GM19463 (cell line): ENCODE results near the gene PAN2.
"Not testable (repeated sequence)": the region's sequence is repeated elsewhere in the genome, so short reads cannot be mapped to it uniquely, and the experiment has no call there.

Experiments
- ATAC-seq: cut with Tn5 transposase; IDR thresholded peaks from one replicate; pipeline ENCODE4 v1.9.1; 2021; ENCODE audit warnings: mild to moderate bottlenecking, moderate library complexity; ENCODE audit not compliant: unreplicated experiment

The PAN2 gene

DNA sequence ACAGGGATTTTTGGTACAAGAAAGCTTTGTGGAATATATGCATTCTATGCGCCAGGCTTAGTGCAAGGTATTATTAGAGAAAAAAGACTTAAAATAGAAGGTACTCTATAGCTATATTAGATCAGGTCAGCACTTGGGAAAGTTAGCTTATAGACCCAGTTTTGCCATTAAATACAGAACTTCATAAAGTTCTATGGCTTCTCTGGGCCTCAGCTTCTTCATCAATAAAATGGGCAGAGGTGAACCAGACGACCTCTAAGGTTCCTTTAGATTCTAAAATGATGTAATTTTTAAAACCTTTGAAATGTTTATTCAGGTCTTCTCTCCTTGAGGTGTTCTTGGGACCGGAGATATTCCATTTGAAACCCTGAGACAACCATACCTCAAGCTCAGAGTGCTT lies 25.1 kb downstream of the PAN2 start:
- no peak for ATAC-seq

DNA sequence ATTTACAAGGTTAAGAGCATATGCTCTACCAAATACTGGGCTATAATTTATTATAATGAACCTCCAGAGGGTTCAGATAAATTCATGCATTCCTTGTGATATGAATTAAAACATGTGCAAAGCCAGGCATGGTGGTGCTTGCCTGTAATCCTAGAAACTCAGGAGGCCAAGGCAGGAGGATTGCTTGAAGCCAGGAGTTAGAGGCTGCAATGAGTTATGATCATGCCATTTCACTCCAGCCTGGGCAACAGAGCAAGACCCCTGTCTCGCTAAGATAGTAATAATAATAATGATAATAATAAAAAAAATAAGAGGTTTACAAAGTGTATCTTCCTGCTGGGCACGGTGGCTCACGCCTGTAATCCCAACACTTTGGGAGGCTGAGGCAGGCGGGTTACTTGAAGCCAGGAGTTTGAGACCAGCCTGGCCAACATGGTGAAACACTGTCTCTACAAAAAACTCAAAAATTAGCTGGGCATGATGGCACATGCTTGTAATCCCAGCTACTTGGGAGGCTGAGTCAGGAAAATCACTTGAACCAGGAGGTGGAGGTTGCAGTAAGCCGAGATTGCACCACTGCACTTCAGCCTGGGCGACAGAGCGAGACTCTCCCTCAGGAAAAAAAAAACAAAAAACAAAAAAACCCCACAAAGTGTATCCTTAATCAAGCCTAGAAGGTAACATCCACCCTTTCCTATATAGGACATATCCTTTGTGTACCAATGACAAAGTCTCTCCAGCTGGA lies 26.4 kb downstream of the PAN2 start:
- ATAC-seq: no peak

DNA sequence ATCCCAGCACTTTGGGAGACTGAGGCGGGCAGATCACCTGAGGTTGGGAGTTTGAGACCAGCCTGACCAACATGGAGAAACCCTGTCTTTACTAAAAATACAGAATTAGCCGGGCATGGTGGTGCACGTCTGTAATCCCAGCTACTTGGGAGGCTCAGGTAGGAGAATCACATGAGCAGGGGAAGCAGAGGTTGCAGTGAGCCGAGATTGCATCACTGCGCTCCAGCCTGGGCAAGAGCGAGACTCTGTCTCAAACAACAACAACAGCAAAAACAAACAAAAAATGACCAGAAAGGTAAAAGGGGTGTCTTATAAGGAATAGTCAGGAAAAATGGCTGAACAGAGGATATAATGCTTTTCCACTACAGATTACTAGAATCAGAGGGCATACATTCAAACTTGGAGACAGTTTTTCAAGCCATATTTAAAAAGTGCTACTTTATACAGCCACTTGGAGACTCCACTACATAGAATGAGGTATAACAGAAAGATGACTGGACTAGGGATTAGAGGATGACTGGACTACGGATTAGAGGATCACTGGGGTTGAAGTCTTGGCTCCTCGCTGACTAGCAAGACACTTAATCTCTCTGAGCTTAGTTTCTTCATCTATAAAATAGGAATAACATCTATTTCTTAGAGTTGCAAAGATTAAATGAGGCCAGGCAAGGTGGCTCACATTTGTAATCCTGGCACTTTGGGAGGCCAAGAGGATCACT lies 28.8 kb downstream of the PAN2 start:
- no peak for ATAC-seq

DNA sequence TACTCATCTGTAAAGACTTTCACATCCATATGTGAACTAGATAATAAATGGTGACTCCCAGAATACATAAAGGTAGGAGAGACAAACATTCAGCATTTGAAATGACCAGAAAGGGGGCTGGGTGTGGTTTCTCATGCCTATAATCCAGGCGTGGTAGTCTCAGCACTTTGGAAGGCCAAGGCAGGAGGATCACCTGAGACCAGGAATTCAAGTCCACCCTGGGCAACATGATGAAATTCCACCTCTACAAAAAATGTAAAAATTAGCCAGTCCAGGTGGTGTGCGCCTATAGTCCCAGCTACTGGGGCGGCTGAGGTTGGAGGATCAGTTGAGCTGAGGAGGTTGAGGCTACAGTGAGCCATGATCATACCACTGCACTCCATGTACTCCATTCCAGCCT lies 29.5 kb downstream of the PAN2 start:
- ATAC-seq: no peak

DNA sequence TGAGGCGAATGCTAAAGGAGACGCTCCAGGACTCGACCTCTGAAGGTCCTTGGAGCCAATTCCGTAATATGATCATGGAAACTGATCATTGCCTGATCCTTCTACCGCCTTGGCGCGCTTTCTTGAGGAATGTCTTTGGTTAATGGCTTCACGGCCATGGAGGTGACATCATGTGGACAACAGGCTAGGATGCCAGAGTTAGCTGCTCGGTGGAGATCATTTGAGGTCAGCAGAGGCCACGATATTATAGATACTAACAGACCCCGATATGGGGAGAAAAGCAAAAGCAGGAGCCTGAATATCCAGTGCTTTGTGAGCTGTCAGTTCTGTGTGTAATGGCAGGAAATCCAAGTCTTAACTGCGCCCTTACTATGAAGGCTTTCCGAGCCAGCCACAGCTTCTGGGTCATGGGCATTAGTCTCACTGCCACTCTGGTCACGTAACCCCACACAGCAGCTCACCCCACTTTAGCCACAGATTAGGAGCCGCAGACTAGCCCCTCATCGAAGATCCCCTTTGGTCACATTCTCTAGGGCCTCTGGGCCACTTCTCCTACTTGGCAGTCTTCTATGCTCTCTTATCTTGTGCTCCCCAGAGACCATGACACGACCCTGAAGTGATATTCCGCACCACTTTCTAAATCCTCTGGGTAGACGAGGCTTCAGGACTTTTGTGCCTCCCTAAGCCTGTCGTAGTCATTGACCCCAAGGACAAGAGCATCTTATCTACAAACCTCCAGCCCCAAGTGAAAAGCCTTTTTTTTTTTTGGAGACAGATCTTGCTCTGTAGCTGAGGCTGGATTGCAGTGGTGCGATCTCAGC lies 32.9 kb downstream of the PAN2 start:
- no peak for ATAC-seq

DNA sequence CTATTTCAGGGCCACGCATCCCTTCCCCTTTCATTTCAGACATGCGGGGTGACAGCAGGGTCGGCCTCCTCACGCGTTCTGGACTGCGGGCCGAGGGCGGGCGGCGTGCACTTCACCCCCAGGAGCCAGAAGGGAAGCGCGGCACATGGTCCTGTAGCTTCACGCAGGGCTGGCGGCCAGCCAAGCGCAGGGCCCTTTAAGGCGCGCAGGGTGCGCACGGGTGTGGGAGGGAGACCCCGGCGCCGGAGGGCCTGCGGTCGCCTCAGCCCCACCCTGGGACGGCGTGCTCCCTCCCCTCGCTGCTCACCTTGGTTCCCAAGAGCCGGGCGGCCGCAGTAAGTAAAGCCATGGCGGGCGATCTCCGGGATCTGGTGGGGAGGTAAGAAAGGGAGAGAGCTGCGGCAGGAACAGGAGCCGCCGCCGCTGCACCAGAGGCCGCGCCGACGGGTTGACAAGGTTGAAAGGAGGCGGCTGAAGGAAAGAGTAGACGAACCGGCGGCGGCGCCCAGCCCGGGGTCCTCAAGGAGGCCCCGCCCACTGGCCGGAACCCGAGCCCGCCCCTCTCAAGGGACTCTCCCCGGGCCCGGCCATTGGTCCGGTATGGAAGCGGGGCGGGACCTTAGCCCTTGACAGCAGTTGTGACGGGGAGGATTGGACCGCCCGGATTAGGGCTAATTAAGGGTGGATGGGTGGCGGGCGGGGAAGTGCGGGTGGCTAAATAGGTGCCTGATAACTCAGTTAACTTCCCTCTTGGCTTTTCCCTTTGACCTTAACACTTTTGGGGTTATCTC lies 33.8 kb downstream of the PAN2 start, which contains the start of gene CS:
CS (minus strand) TSS at position 478 of the 791 bp plus-strand sequence; CDS start at position 349, 129 bp downstream.
- ATAC-seq: peak; percentile 92

DNA sequence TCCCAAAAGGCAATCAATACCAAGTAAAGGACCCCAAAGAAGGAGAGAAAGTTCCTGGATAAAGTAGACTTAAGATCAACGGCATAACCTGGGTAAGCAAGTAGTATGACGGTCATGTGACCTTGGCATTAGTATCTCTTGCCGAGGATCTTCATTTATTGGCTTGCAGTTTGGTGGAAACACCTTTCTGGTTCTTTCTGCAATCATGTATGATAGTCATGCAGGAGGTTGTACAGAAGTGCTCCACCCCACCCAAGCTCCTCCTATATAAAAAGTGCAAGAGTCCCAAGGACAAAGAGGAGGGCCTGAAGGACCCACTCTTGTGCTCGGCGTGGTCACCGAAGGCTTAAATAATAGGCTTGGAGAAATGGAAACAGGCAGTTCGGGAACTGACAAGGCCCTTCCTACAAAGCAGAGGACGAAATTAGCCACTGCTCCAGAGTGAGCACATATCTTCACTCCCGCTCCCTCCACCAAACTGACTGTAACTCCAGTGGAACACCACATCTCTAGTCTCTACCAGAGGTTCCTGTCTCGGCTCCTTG lies 34.4 kb downstream of the PAN2 start:
- peak; percentile 2 for ATAC-seq

DNA sequence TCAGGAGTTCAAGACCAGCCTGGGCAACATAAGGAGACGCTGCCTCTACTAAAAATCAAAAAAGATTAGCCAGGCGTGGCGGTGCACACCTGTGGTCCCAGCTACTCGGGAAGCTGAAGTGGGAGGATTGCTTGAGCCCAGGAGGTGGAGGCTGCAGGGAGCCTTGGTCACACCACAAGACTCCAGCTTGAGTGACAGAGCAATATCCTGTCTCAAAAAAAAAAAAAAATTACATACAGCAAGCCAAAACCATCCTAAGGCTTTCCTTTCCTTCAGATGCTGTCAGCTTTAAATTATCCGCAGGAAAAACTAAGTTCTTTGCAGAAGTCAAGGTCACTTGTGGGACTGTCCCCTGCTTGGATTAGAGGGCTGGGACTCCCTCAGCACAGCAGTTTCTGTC lies 35.0 kb downstream of the PAN2 start:
- ATAC-seq: no peak

DNA sequence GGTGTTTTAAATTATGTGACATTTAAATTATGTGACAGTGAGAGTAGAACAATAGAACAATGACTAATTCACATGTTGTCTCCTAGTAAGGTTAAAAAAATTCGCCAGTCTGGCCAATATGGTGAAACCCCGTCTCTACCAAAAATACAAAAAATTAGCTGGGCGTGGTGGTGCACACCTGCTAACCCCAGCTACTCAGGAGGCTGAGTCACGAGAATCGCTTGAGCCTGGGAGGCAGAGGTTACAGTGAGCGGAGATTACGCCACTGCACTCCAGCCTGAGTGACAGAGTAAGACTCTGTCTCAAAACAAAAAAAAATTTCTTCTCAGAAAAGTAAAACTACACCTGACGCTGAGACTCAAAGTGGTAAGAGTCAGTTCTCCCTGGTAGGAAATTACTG lies 36.4 kb downstream of the PAN2 start:
- no peak for ATAC-seq

DNA sequence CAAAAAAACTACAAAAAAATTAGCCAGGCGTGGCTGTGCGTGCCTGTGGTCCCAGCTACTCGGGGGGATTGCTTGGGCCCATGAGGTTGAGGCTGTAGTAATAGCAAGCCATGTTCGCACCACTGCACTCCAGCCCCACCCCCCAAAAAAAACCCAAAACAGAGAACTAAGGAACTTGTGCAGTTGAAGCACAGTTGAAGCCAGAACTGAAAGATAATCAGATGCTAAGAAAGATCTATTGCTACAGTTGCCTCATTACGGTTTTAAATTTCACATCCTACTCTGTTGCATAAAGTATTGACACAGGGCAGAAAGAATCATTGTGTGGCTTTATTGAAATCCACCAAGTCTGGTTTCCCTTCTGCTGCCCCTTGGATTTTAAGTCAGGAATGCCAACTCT lies 37.5 kb downstream of the PAN2 start:
- ATAC-seq: no peak

DNA sequence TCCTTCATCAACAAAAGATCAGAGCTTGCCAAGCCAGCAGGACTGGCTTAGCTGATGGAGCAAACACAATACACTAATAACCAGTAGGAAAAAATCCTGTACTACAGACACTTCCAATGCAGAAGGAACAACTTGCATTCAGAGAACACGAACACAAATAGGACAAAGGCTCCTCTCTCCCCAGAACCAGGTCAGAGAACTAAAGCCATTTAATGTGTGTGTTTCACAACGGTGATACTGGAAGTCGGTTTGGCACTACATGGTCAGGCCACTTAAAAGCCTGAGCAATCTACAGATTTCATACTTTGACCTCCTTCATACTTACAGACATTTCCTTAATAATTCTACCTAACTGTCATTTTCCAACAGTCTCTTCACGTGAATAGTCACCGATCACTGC lies 40.0 kb downstream of the PAN2 start:
- no peak for ATAC-seq

DNA sequence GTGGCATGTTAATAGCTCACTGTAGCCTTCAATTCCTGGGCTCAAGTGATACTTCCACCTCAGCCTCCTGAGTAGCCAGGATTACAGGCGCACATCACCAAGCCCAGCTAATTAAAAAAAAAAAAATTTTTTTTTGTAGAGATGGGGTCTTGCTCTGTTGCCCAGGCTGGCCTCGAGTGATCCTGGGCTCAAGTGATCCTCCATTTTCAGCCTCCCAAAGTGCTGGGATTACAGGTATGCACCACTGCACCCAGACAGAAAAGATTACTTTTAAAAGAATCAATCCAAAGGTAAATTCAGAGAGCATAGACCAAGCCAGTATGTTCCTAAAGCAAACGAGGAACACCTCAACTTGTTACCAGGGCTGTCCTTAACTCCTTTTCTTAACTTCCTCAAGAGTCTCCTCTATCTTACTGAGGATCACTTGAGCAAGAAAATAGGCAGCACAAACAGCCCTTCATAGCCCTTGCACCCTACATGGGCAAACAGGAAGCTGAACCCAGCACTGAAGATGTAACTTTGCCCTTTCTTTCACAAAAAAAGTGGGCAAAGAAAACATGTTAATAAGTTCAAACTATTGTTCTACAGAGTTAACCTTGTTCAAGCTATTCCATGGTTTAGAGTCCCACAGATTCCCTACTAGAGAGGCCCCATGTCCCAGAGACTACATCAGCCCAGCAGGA lies 45.0 kb downstream of the PAN2 start:
- ATAC-seq: no peak

DNA sequence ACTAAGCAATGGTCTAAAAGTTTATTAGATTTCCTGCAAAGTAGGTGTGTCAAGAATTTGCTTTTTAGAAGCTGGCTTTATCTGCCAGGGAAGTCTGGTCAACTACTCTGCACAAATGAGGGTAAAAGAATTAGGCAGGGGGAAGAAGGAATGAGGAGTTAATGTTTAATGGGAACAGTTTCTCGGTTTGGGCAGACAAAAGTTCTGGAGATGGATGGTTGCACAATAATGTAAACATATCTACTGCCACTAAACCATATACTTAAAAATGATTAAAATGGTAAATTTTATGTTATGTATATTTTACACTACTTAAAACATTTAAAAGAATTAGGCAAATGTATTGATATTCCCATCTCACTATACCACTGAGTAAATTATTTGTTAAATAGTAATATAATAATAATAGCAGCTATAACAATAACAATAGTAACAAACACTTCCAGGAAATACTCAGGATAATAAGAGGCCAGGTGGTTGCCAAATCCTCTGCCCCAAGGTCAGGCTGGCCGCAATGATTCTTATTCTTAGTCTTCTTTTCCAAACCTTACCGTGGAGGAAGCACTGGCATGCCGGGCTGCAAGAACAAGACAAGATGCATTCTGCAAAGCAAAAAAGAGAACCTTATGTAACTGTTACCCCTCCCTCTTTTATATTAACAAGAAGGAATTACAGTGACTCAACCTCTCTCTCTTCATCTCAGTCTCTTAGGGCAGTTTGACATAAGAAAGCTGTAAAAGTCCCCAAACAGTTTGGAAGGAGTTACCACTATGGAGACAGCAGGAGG lies 47.6 kb downstream of the PAN2 start:
- no peak for ATAC-seq

DNA sequence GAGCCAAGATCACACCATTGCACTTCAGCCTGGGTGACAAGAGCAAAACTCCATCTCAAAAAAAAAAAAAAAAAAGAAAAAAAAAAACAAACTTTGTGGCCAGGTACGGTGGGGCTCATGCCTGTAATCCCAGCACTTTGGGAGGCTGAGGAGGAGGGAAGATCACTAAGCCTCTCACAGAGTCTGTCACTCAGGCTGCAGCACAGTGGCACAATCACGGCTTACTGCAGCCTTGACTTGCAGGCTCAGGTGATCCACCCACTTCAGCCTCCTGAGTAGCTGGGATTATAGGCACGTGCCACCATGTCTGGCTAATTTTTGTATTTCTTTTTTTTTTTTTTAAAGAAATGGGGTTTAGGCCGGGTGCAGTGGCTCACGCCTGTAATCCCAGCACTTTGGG lies 49.5 kb downstream of the PAN2 start:
- ATAC-seq: not testable (repeated sequence)

DNA sequence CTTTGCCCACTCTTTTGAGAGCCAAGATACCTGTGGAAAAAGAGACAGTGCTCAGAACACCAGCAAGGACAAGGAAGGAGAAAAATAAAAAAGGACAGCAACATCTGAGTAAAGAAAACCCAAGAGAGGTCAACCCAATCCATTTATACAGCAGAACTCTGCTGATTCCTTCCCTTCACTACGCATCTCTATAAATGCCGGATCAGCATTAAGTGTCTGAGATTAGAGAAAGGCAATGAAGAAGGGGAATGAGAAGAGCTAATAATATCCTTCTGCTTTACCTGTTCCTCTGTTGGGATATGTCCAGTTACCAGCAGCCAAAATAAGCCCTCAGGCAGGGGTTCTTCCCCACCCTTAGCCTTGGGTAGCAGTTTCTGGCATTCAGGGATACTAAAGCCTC lies 51.2 kb downstream of the PAN2 start:
- no peak for ATAC-seq

DNA sequence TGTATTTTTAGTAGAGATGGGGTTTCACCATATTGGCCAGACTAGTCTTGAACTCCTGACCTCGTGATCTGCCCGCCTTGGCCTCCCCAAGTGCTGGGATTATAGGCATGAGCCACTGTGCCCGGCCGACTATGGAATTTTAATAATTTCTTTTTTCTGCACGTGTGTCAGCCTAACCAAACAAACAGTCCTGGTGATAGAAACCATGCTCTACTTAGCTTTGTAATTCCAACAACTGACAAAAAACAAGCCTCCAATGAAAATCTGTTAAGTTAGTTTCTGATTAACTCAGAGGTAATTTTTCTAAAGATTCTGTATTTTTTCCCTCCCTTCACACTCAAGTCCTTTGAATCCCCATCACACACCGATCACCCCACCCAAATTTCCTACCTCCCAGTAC lies 51.8 kb downstream of the PAN2 start:
- ATAC-seq: no peak

DNA sequence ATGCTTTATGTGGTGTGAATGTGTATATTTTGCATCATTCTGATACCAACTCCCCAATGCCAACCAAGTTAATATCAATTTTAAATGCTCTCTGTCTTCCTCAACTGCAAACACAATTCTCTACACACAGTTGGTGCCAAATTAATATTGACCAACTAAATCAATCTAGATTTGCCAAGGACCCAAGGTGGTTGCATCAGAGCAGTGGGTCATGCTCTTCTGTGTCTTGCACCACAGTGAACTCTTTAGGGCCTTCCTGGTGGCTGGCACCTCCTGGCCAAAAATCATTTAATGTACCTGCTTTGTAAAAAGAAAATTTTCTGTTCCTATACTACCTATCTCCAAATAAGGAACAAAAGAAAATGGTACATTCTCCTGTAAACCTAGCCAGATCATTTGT lies 53.0 kb downstream of the PAN2 start:
- no peak for ATAC-seq

DNA sequence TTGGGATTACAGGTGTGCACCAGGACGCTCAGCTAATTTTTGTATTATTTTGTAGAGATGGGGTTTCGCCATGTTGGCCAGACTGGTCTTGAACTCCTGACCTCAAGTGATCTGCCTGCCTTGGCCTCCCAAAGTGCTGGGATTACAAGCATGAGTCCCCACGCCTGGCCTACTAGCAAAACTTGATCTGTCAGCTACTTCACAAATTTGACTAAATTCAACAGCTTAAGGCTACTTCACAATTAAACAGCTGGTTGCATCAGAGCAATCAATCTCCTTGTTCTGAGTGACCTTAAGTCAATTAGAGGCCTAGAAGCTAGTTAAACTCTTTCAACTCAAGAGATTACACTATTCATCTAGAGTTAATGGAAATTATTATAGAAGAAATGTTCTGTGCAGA lies 54.9 kb downstream of the PAN2 start:
- no peak for ATAC-seq

DNA sequence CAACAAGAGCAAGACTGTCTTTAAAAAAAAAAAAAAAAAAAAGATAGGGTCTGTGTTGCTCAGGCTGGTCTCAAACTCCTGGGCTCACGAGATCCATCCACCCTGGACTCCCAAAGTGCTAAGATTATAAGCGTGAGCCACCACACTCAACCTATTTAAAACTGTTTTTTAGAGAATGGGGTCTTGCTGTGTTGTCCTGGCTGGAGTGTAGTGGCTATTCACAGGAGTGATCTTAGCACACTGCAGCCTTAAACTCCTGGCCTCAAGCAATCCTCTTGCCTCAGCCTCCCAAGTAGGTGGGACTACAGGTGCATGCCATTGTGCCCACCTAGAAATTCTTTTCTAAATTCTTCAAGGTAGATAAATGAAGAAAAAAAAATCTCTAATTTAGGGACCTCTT lies 59.5 kb downstream of the PAN2 start:
- no peak for ATAC-seq
